Neural cell (in vitro differentiated cells): ENCODE measurements around the gene SEC14L6. TPM values are rescaled to one million over a fixed set of nuclear protein-coding genes. Genes with fewer than 3 reads are reported as not detected.

Source experiments
- H2AFZ ChIP-seq: fragments of 200-600, 300-800 bp; sonication (generic), shearing (Covaris generic); 2 replicates; pipeline ENCODE4 v1.6.0; 2014; ENCODE audit warnings: low read depth, mild to moderate bottlenecking, antibody characterized with exemption, low read length, moderate library complexity
- H3F3A ChIP-seq: fragments of 200-600 bp; shearing (Covaris generic); 2 replicates; pipeline ENCODE4 v1.6.1; 2016; ENCODE audit warnings: mild to moderate bottlenecking, moderate library complexity, mixed read lengths, antibody characterized with exemption, low read length; ENCODE audit not compliant: insufficient read depth, poor library complexity, severe bottlenecking
- H3K27ac ChIP-seq: fragments of 200-600, 300-800 bp; sonication (generic), shearing (Covaris generic); 2 replicates; pipeline ENCODE4 v1.5.1; 2014; ENCODE audit warnings: mild to moderate bottlenecking, low read length, moderate library complexity
- H3K27me3 ChIP-seq: fragments of 300-800, 200-600 bp; sonication (generic), shearing (Covaris generic); 2 replicates; pipeline ENCODE4 v1.6.0; 2014; ENCODE audit warnings: mild to moderate bottlenecking, low read depth, low read length, moderate library complexity; ENCODE audit not compliant: insufficient read depth
- H3K36me3 ChIP-seq: fragments of 300-800, 200-600 bp; sonication (generic), shearing (Covaris generic); 2 replicates; pipeline ENCODE4 v1.5.1; 2014; ENCODE audit warnings: mild to moderate bottlenecking, antibody characterized with exemption, low read length, moderate library complexity; ENCODE audit not compliant: insufficient read depth
- H3K4me2 ChIP-seq: fragments of 300-800, 200-600 bp; sonication (generic), shearing (Covaris generic); 2 replicates; pipeline ENCODE4 v1.6.0; 2014; ENCODE audit warnings: mild to moderate bottlenecking, low read length
- H3K4me3 ChIP-seq: fragments of 300-800, 200-600 bp; sonication (generic), shearing (Covaris generic); 2 replicates; pipeline ENCODE4 v1.5.1; 2014; ENCODE audit warnings: mild to moderate bottlenecking, low read length, moderate library complexity
- H3K79me2 ChIP-seq: fragments of 200-600 bp; shearing (Covaris generic); replicated peaks from 2 replicates; pipeline ENCODE4 v1.6.0; 2014; ENCODE audit warnings: mild to moderate bottlenecking, low read length, moderate library complexity; ENCODE audit not compliant: insufficient read depth
- H3K9ac ChIP-seq: fragments of 300-800, 200-600 bp; sonication (generic), shearing (Covaris generic); 2 replicates; pipeline ENCODE4 v1.6.1; 2016; ENCODE audit warnings: mild to moderate bottlenecking, low read length, mixed read lengths
- H3K9me2 ChIP-seq: fragments of 200-600 bp; shearing (Covaris generic); 2 replicates; pipeline ENCODE4 v1.6.1; 2016; ENCODE audit warnings: mild to moderate bottlenecking, low read length, mixed read lengths; ENCODE audit not compliant: insufficient read depth
- H3K9me3 ChIP-seq: fragments of 200-600, 300-800 bp; sonication (generic), shearing (Covaris generic); 2 replicates; pipeline ENCODE4 v1.6.1; 2016; ENCODE audit warnings: mild to moderate bottlenecking, mixed run types, low read length, moderate library complexity, mixed read lengths
- H4K20me1 ChIP-seq: fragments of 200-600 bp; shearing (Covaris generic); 2 replicates; pipeline ENCODE4 v1.6.1; 2016; ENCODE audit warnings: mild to moderate bottlenecking, mixed run types; ENCODE audit not compliant: insufficient read depth
- CTCF ChIP-seq: fragments of 450-650 bp; IDR thresholded peaks from 2 replicates; pipeline ENCODE4 v1.5.1; 2014; ENCODE audit warnings: antibody characterized with exemption, mild to moderate bottlenecking, moderate library complexity; ENCODE audit not compliant: poor library complexity, severe bottlenecking
- EP300 ChIP-seq: fragments of 450-650 bp; conservative IDR thresholded peaks from 2 replicates; pipeline ENCODE4 v1.6.1; 2014; ENCODE audit warnings: antibody characterized with exemption, mild to moderate bottlenecking, moderate library complexity; ENCODE audit not compliant: poor library complexity, severe bottlenecking
- EZH2 ChIP-seq: fragments of 200-600, 300-800 bp; shearing (Covaris generic), sonication (generic); IDR thresholded peaks from 2 replicates; pipeline ENCODE4 v1.6.1; 2014; ENCODE audit warnings: antibody characterized with exemption, low read length, borderline replicate concordance, mild to moderate bottlenecking; ENCODE audit not compliant: insufficient read depth, poor library complexity, severe bottlenecking
- MXI1 ChIP-seq: fragments of 450-650 bp; conservative IDR thresholded peaks from 2 replicates; pipeline ENCODE4 v1.6.1; 2014; ENCODE audit warnings: antibody characterized with exemption, mild to moderate bottlenecking; ENCODE audit not compliant: poor library complexity, severe bottlenecking
- POLR2AphosphoS5 ChIP-seq: IDR thresholded peaks from 2 replicates; pipeline ENCODE4 v1.6.1; 2012
- RAD21 ChIP-seq: fragments of 450-650 bp; conservative IDR thresholded peaks from 2 replicates; pipeline ENCODE4 v1.6.1; 2014; ENCODE audit warnings: antibody characterized with exemption, mild to moderate bottlenecking, moderate library complexity
- REST ChIP-seq: IDR thresholded peaks from 2 replicates; pipeline ENCODE4 v1.6.1; 2012; ENCODE audit warnings: borderline replicate concordance
- SMC3 ChIP-seq: fragments of 450-650 bp; conservative IDR thresholded peaks from 2 replicates; pipeline ENCODE4 v1.6.1; 2014; ENCODE audit warnings: antibody characterized with exemption, mild to moderate bottlenecking, moderate library complexity; ENCODE audit not compliant: poor library complexity
- TAF1 ChIP-seq: IDR thresholded peaks from 2 replicates; pipeline ENCODE4 v1.6.1; 2012; ENCODE audit warnings: low read depth
- polyA plus RNA-seq: library from polyadenylated mRNA; depleted of rRNA; stranded (reverse); fragments of >200 nt; gene quantifications from 2 replicates; pipeline ENCODE4 v1.2.3, GENCODE V29; 2014

The SEC14L6 gene
- polyA plus RNA-seq, 1 donor from 2014 or later: not detected

- Histone ChIP-seq H3K9me2 (no peaks in the 10 kb centered on the region), H3K9ac (no peak overlapping the region), H3K4me2 (no peak overlapping the region), H4K20me1 (no peaks in the 10 kb centered on the region), H3F3A (no peaks in the 10 kb centered on the region), H3K36me3 (no peaks in the 10 kb centered on the region), H3K27ac (no peak overlapping the region), H3K9me3 (no peaks in the 10 kb centered on the region), H3K79me2 (no peaks in the 10 kb centered on the region), H2AFZ (no peak overlapping the region), H3K27me3 (no peaks in the 10 kb centered on the region), H3K4me3 (no peak overlapping the region)
- TF ChIP-seq SMC3: no peak
- TF ChIP-seq REST: no peak
- no peak for TF ChIP-seq EZH2
- no peak for TF ChIP-seq MXI1
- TF ChIP-seq TAF1: no peak
- TF ChIP-seq POLR2AphosphoS5: no peak
- TF ChIP-seq CTCF: no peak
- TF ChIP-seq RAD21: no peak
- TF ChIP-seq EP300: no peak
These were observed 35.5 kb upstream of the SEC14L6 start for GRCh38 chr22:30582051-30582450.

- Histone ChIP-seq H2AFZ (no peak overlapping the region), H3K27me3 (no peaks in the 10 kb centered on the region), H3K9me3 (no peaks in the 10 kb centered on the region), H3K79me2 (no peaks in the 10 kb centered on the region), H4K20me1 (no peaks in the 10 kb centered on the region), H3K9ac (no peak overlapping the region), H3K9me2 (no peaks in the 10 kb centered on the region), H3F3A (no peaks in the 10 kb centered on the region), H3K27ac (no peak overlapping the region), H3K4me2 (no peak overlapping the region), H3K4me3 (no peak overlapping the region), H3K36me3 (no peaks in the 10 kb centered on the region)
- TF ChIP-seq REST (no peak), RAD21 (no peak), POLR2AphosphoS5 (no peak), EP300 (no peak), EZH2 (no peak), TAF1 (no peak), MXI1 (no peak), CTCF (no peak), SMC3 (no peak)
These were observed 34.4 kb upstream of the SEC14L6 start for GRCh38 chr22:30580896-30581295.
